Activated naive CD4-positive, alpha-beta T cell treated with anti-CD3 and anti-CD28 coated beads, Interleukin-2, amount 10 ng/mL, durations not matched to agents 7 days and 5 days (primary cell): ENCODE results near the gene HIKESHI.
"Not testable (repeated sequence)": the region's sequence is repeated elsewhere in the genome, so short reads cannot be mapped to it uniquely, and the experiment has no call there.

ENCODE experiments used
- CTCF ChIA-PET: fragments of 350-600 bp; sonication (Branson Sonifier 250); formaldehyde crosslinking; loops from one replicate; lab custom pipeline; 2021; ENCODE audit warnings: antibody characterized with exemption; lab: Charles Lee
- DNase-seq: peaks from one replicate; pipeline ENCODE4 v3.0.0-alpha.2; 2020
- H3K27ac Mint-ChIP-seq: one replicate; pipeline ENCODE4 v1.8.0; 2021; ENCODE audit warnings: mild to moderate bottlenecking, moderate library complexity, mixed read lengths
- H3K27me3 Mint-ChIP-seq: one replicate; pipeline ENCODE4 v1.8.0; 2021; ENCODE audit warnings: mild to moderate bottlenecking, mixed read lengths
- H3K36me3 Mint-ChIP-seq: one replicate; pipeline ENCODE4 v1.8.0; 2021; ENCODE audit warnings: mixed read lengths
- H3K4me1 Mint-ChIP-seq: one replicate; pipeline ENCODE4 v1.8.0; 2021; ENCODE audit warnings: mixed read lengths
- H3K4me3 Mint-ChIP-seq: one replicate; pipeline ENCODE4 v1.8.0; 2021; ENCODE audit warnings: mild to moderate bottlenecking, moderate library complexity, mixed read lengths
- H3K9me3 Mint-ChIP-seq: one replicate; pipeline ENCODE4 v1.8.0; 2021; ENCODE audit warnings: mixed read lengths

The HIKESHI gene

DNA sequence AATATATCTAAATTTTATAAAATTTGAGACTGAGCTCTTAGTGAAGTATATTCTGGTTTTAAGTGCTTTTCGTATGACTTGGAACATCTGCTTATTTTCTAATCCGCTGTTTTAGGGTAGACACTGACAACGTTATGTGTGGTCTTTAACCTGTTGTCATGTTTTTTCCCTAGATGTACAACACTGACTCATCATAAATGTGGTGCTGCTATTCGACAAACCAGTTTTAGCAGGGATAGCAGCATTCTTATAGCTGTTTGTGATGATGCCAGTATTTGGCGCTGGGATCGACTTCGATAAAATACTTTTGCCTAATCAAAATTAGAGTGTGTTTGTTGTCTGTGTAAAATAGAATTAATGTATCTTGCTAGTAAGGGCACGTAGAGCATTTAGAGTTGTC lies 23.8 kb upstream of the HIKESHI start:
- Mint-ChIP-seq H3K27ac (no peak overlapping the region), H3K4me1 (peaks cover 6% of the 10 kb centered on the region), H3K4me3 (no peak overlapping the region), H3K27me3 (no peaks in the 10 kb centered on the region), H3K36me3 (peaks cover 57% of the 10 kb centered on the region), H3K9me3 (no peaks in the 10 kb centered on the region)
- CTCF ChIA-PET, result no interaction called here
- no peak for DNase-seq

DNA sequence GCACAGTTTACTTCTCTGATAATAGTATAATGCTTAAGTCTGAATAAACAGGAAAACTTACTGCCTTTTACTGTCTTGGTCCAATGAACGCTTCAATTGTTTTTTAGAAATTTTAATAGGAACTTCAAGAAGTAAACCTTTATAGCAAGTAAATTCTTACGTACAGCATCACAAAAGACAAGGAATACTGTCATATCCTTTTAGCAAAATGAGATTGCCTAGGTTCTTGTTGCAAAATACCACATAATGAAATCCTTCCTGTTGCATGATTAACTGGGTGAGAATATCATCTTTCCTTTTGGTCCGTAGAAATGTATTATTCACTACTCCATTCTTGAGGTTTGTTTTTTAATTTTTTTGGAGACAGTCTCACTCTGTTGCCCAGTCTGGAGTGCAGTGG lies 22.3 kb upstream of the HIKESHI start:
- H3K4me3 Mint-ChIP-seq, result no peak overlapping the region
- H3K27me3 Mint-ChIP-seq, result no peaks in the 10 kb centered on the region
- CTCF ChIA-PET, result no interaction called here
- H3K9me3 Mint-ChIP-seq, result no peaks in the 10 kb centered on the region
- peaks cover 52% of the 10 kb centered on the region for H3K36me3 Mint-ChIP-seq
- H3K27ac Mint-ChIP-seq, result no peak overlapping the region
- H3K4me1 Mint-ChIP-seq, result peaks cover 4% of the 10 kb centered on the region
- DNase-seq, result no peak

DNA sequence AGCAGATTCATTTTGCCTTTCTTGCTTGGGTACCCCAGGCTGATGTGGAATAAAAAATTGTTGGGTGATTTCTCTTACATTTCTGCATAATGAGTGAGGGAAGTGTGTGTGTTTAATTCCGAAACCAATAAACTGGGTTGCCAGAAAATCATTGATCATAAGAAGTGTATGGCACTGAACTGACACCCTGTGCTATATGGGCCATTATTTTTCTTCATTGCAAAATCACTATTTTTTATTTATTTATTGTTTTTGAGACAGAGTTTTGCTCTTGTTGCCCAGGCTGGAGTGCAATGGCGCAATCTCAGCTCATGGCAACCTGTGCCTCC lies 14.6 kb upstream of the HIKESHI start:
- H3K9me3 Mint-ChIP-seq, result no peaks in the 10 kb centered on the region

DNA sequence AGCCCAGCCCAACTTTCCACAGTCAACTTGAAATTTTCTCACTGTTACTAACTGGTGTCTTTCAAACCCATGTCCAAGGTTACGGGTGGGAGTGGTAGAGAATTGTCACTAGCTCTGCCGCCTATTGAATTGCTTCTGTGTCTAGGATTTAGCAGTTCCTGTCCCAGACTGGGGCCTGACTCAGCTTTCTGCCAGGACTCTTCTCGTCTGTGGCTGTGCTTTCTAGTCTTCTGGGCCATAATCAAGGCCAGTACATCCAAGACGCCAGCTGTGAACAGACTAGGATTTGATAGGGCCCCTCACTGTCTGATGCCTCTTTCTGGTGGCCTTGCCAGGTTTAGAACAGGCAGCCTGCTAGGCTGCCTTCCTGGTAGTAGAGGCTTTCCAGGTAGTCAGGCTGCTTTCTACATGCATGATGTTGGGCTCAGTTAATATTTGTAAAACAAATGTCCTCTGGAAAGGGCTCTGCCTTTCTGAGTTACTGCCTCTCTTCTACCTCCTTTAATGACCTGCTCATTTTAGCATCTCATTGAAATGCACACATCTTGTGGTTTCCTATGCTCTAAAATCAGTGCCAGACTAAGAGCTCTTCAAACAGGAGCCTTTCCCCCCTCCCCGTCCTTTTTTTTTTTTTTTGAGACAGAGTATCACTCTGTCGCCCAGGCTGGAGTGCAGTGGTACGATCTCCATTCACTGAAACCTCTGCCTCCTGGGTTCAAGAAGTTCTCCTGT lies 13.1 kb upstream of the HIKESHI start:
- Mint-ChIP-seq H3K27me3 (no peaks in the 10 kb centered on the region), H3K27ac (no peak overlapping the region), H3K4me1 (peaks cover 57% of the 10 kb centered on the region), H3K9me3 (no peaks in the 10 kb centered on the region), H3K36me3 (peaks cover 10% of the 10 kb centered on the region), H3K4me3 (no peak overlapping the region)
- no peak for DNase-seq
- CTCF ChIA-PET, result interaction anchor here (1.1 to 2.5 kb wide), 3 partner anchors 83 to 346 kb away, joined by 3 to 9 read pairs (median 4); no protein-coding TSS in a partner anchor

More for the DNA sequence above, 14.6 kb upstream of the HIKESHI start:
- Mint-ChIP-seq H3K4me3 (no peak overlapping the region), H3K36me3 (peaks cover 12% of the 10 kb centered on the region), H3K27me3 (no peaks in the 10 kb centered on the region), H3K4me1 (peaks cover 46% of the 10 kb centered on the region), H3K27ac (peak overlapping the region; percentile 4)
- no peak for DNase-seq
- CTCF ChIA-PET, result no interaction called here

DNA sequence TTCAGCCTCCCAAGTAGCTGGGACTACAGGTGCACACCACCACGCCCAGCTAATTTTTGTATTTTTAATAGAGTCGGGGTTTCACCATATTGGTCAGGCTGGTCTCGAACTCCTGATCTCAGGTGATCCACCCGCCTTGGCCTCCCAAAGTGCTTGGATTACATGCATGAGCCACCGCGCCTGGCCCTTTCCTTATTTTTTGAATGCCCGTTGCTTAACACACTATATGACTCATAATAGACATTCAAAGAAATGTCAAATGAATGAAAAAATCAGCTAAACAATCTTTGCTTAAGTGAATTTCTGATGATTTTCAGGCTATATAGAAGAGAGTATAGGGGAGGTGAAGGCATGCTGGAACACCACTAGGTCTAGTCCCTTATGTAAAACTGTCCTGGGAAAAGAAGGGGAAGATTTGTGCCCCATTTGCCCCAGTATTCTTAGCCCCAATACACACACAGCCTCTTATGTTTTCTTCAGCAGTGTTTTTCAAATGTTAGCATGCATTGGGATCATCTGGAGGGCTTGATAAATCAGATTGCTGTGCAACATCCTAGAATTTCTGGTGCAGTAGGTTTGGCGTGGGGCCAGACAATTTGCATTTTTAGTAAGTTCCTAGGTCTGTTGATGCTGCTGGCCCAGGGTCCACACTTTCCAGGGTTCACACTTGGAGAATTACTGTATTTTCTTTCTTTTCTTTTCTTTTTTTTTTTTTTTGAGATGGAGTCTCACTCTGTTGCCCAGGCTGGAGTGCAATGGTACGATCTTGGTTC lies 12.3 kb upstream of the HIKESHI start:
- H3K4me3 Mint-ChIP-seq, H3K9me3 Mint-ChIP-seq, H3K27ac Mint-ChIP-seq, DNase-seq, H3K36me3 Mint-ChIP-seq, H3K27me3 Mint-ChIP-seq: not testable (repeated sequence)
- H3K4me1 Mint-ChIP-seq, result peaks cover 61% of the 10 kb centered on the region
- CTCF ChIA-PET, result interaction anchor here (1.1 to 2.5 kb wide), 3 partner anchors 84 to 346 kb away, joined by 3 to 9 read pairs (median 4); no protein-coding TSS in a partner anchor

DNA sequence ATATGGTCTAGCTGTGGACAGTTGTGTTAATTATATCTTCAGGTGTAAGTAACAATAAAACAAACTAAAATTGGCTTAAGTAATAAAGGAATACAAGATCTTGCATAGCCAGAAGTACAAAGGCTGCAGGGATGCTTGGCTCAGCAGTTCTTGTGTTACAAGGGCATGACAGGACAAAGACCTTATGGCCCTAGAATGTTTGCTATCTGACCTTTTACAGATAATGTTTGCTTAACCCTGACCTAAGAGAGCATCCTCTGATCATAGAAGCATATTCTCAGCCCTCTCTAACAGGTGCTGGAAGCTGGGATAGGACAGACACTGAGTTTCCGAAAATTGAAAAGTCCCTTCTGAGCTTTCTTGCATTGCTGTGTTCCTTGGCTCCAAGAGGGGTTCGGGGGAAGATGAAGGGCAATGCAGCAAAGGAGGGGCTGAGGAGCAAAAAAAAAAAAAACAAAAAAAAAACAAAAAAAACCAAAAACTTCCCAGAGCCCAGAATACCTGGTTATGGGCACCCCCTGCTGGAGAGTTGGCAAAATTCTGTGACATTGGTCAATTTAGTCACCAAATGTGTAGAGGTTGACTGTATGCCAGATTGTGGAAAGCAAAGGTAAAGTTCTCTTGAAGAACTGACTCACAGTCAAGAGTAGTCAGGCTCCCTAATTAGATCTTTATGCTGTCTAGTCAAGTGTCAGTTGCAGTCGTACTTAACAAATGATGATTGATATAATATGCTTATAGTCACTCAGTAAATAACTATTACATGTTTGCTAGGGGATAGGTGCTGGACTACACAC lies 10.4 kb upstream of the HIKESHI start:
- Mint-ChIP-seq H3K36me3 (peaks cover 5% of the 10 kb centered on the region), H3K4me1 (peaks cover 52% of the 10 kb centered on the region), H3K9me3 (no peaks in the 10 kb centered on the region), H3K4me3 (no peak overlapping the region), H3K27me3 (no peaks in the 10 kb centered on the region), H3K27ac (peak overlapping the region; percentile 17)
- CTCF ChIA-PET, result interaction anchor here (0.9 to 2.3 kb wide), 8 partner anchors 10 to 437 kb away, joined by 3 to 8 read pairs (median 4); partner anchors contain the start of genes CCDC83 and HIKESHI
- peak; percentile 70 for DNase-seq

DNA sequence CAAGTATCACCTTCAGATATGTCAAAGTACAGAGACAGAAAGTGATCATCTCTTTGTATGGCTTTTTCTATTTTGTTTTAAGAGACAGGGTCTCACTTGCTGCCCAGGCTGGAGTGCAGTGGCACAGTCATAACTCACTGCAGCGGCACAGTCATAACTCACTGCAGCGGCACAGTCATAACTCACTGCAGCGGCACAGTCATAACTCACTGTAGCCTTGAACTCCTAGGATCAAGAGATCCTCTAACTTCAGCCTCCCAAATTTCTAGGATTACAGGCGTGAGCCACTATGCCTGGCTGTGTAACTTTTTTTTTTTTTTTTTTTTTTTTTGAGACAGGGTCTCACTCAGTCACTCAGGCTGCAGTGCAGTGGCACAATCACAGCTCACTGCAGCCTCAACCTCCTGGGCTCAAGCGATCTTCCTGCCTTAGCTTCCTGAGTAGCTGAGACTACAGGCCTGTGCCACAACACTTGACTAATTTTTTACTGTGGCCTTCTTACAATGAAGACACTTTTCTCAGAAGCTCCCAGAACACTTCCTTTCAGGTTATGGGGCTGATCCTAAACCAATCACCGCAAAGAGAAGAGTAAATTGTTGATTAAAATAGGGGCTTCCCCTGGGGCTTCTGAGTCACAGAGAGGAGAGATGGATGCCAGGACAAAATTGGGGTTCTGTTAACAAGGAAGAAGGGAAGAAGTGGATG lies 9.0 kb upstream of the HIKESHI start:
- Mint-ChIP-seq H3K4me1 (peaks cover 41% of the 10 kb centered on the region), H3K4me3 (no peak overlapping the region), H3K27ac (peak overlapping the region; percentile 42), H3K36me3 (peaks cover 4% of the 10 kb centered on the region), H3K27me3 (no peaks in the 10 kb centered on the region), H3K9me3 (no peaks in the 10 kb centered on the region)
- DNase-seq, result peak; percentile 38
- CTCF ChIA-PET, result interaction anchor here (0.6 to 2.3 kb wide), 9 partner anchors 9 to 510 kb away, joined by 3 to 8 read pairs (median 3); no protein-coding TSS in a partner anchor

DNA sequence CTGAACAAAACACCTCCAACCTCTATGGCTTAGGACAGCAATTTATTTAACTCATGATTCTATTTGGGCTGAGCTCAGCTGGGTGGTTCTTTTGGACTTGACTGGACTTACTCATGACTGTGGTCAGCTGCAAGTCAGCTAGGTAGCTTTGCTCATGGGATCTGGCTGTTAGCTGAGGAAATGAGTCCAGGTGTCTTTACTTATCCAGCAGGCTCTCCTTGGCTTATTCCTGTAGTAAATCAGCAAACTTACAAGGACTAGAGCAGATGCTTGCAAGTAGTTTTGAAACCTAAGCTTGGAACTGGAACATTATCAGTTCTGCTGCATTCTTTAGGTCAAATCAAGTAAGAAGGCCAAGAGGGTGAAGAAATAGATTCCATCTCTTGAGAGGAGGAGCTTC lies 8.0 kb upstream of the HIKESHI start:
- CTCF ChIA-PET, result interaction anchor here (0.6 to 1.5 kb wide), 3 partner anchors 10 to 154 kb away, joined by 3 read pairs; no protein-coding TSS in a partner anchor
- Mint-ChIP-seq H3K9me3 (no peaks in the 10 kb centered on the region), H3K4me3 (no peak overlapping the region)

DNA sequence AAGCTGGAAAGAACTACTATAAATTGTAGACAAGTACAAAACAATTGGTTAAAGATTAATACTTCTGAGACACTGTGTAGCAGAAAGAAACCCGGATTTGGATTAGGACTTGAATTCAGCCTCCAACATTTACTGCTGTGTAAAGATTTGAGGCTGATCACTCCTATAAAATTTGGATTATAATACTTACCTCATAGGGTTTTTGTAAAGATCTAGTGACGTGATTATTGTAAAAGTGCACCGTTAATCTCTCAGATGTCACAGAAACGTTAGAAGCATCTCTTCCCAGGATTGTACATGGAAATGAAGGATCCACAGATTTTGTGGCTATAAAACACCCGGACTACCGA lies 323 bp upstream of the HIKESHI start:
- Mint-ChIP-seq H3K4me1 (peaks cover 28% of the 10 kb centered on the region), H3K27me3 (no peaks in the 10 kb centered on the region), H3K36me3 (peaks cover 6% of the 10 kb centered on the region), H3K9me3 (no peaks in the 10 kb centered on the region), H3K27ac (peak overlapping the region; percentile 86), H3K4me3 (peak overlapping the region; percentile 96)
- no peak for DNase-seq
- CTCF ChIA-PET, result interaction anchor here (1.0 kb wide), 1 partner anchor 10 kb away, joined by 3 read pairs; no protein-coding TSS in a partner anchor

More for the DNA sequence above, 8.0 kb upstream of the HIKESHI start:
- Mint-ChIP-seq H3K27ac (no peak overlapping the region), H3K4me1 (peaks cover 33% of the 10 kb centered on the region), H3K36me3 (peaks cover 4% of the 10 kb centered on the region), H3K27me3 (no peaks in the 10 kb centered on the region)
- DNase-seq, result no peak

DNA sequence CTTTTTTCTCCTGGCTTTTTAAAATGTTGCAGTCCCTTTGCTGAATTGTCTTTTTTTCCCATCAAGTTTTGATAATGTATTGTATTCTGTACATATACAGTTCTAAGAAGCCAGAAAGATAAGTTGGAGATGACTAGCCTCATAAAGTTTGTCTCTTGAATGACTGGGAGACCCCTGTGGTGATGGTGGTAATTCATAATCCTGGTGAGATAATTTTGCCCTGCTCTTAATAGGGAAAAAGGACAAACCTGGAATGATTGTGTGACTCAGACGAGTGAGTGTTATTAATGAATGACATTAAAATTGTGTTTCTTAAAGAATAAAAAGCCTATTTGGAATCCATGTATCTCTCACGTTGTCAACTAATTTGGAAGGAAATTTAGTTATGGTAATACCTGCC lies 1.2 kb downstream of the HIKESHI start:
- peaks cover 6% of the 10 kb centered on the region for H3K36me3 Mint-ChIP-seq
- H3K9me3 Mint-ChIP-seq, result no peaks in the 10 kb centered on the region
- CTCF ChIA-PET, result interaction anchor here (1.4 kb wide), 1 partner anchor 448 kb away, joined by 4 read pairs; the partner anchor contains the start of gene CCDC83
- no peak overlapping the region for H3K27ac Mint-ChIP-seq
- H3K27me3 Mint-ChIP-seq, result no peaks in the 10 kb centered on the region
- H3K4me1 Mint-ChIP-seq, result peaks cover 28% of the 10 kb centered on the region
- H3K4me3 Mint-ChIP-seq, result peak overlapping the region; percentile 96
- DNase-seq, result no peak

DNA sequence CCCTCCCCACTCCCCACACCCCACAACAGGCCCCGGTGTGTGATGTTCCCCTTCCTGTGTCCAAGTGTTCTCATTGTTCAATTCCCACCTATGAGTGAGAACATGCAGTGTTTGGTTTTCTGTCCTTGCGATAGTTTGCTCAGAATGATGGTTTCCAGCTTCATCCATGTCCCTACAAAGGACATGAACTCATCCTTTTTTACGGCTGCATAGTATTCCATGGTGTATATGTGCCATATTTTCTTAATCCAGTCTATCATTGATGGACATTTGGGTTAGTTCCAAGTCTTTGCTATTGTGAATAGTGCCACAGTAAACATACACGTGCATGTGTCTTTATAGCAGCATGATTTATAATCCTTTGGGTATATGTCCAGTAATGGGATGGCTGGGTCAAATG lies 6.7 kb downstream of the HIKESHI start:
- H3K9me3 Mint-ChIP-seq, DNase-seq, H3K27me3 Mint-ChIP-seq, H3K4me1 Mint-ChIP-seq, CTCF ChIA-PET, H3K27ac Mint-ChIP-seq, H3K4me3 Mint-ChIP-seq: not testable (repeated sequence)
- peaks cover 41% of the 10 kb centered on the region for H3K36me3 Mint-ChIP-seq

DNA sequence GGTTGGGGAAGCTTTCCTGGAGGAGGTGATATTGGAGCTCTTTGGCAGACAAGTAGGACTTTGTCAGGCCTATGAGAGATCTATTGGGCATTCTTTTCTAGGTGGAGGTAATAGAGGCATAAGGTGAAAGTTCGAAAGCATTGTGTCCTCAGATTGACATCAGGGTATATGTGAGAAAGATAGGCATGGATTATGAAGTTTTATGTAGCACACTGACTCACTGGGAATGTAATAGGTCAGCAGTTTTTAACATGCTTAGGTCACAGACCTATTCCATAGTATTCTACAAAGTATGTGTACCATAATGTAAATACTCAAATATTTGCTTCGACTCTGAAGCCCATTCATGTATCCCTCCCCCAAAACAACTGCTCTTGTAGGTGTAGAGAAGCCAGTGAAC lies 11.8 kb downstream of the HIKESHI start:
- Mint-ChIP-seq H3K4me3 (no peak overlapping the region), H3K27ac (no peak overlapping the region), H3K27me3 (no peaks in the 10 kb centered on the region), H3K4me1 (peaks cover 2% of the 10 kb centered on the region), H3K9me3 (no peaks in the 10 kb centered on the region), H3K36me3 (peaks cover 56% of the 10 kb centered on the region)
- DNase-seq, result no peak
- CTCF ChIA-PET, result no interaction called here

DNA sequence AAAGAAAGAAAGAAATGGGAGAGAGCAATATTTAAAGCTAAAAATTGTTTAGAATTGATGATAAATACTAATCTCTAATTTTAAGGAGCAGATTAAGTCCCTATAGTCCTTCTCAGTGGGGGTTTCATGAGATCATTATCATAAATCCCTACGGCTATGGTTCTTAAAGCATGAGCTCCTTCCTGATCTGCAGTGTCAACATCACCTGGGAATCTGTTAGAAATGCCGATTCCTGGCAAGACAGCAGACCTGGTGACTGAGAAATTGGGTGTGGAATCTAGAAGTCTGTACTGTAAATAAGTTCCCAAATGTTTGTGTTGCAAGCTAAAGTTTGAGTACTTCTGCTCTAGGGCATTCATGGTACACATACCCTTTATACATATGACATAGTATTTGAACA lies 12.6 kb downstream of the HIKESHI start:
- Mint-ChIP-seq H3K4me3 (no peak overlapping the region), H3K36me3 (peaks cover 52% of the 10 kb centered on the region), H3K9me3 (no peaks in the 10 kb centered on the region), H3K27me3 (no peaks in the 10 kb centered on the region), H3K27ac (no peak overlapping the region), H3K4me1 (peaks cover 2% of the 10 kb centered on the region)
- DNase-seq, result no peak
- CTCF ChIA-PET, result no interaction called here
